Mesenchymal stem cell (in vitro differentiated cells and primary cell): ENCODE measurements around the gene GPR62. TPM values are rescaled to one million over a fixed set of nuclear protein-coding genes. Genes with fewer than 3 reads are reported as not detected.

Experiments used
- small RNA-seq: library from polyadenylated mRNA; stranded (forward); fragments of <200 nt; extraction: miRNeasy Mini kit (QIAGEN cat#:217004); gene quantifications from one replicate; pipeline ENCODE3, GENCODE V24; 2013; ENCODE audit warnings: low read depth

The GPR62 gene

Small RNAs within 50 kb of the gene (small RNA-seq; reads per million reads assigned to genes)
- not detected for gene AC115284.1
